Nephron progenitor cell (in vitro differentiated cells): Measurements from ENCODE around the gene TEX53.

Source experiments
- DNase-seq: peaks from one replicate; pipeline ENCODE4 v3.0.0; 2021
- H3K27ac Mint-ChIP-seq: 2 replicates; pipeline ENCODE4 v1.8.0; 2021; ENCODE audit warnings: mild to moderate bottlenecking, moderate library complexity, mixed read lengths
- H3K27me3 Mint-ChIP-seq: 2 replicates; pipeline ENCODE4 v1.8.0; 2021; ENCODE audit warnings: mild to moderate bottlenecking, low read depth, mixed read lengths; ENCODE audit not compliant: poor library complexity
- H3K36me3 Mint-ChIP-seq: 2 replicates; pipeline ENCODE4 v1.8.0; 2021; ENCODE audit warnings: low read depth, mixed read lengths
- H3K4me1 Mint-ChIP-seq: 2 replicates; pipeline ENCODE4 v1.8.0; 2021; ENCODE audit warnings: mixed read lengths
- H3K4me3 Mint-ChIP-seq: 2 replicates; pipeline ENCODE4 v1.8.0; 2021; ENCODE audit warnings: mild to moderate bottlenecking, moderate library complexity, mixed read lengths
- H3K9me3 Mint-ChIP-seq: 2 replicates; pipeline ENCODE4 v1.8.0; 2021; ENCODE audit warnings: mild to moderate bottlenecking, moderate library complexity, mixed read lengths
- TF ChIP-seq, protein P1 (sequence below): fragments of 200-600 bp; sonication (generic); IDR thresholded peaks from 2 replicates; pipeline ENCODE4 v1.5.0; 2021; ENCODE audit warnings: antibody characterized with exemption

Gene TEX53

GRCh38 chr9:114671605-114672004 is 14.0 kb upstream of the TEX53 start:
- Mint-ChIP-seq H3K4me1 (no peaks in the 10 kb centered on the region), H3K9me3 (no peaks in the 10 kb centered on the region), H3K27me3 (peaks cover 8% of the 10 kb centered on the region), H3K36me3 (no peaks in the 10 kb centered on the region), H3K27ac (no peak overlapping the region), H3K4me3 (no peak overlapping the region)
- TF ChIP-seq, protein P1, sequence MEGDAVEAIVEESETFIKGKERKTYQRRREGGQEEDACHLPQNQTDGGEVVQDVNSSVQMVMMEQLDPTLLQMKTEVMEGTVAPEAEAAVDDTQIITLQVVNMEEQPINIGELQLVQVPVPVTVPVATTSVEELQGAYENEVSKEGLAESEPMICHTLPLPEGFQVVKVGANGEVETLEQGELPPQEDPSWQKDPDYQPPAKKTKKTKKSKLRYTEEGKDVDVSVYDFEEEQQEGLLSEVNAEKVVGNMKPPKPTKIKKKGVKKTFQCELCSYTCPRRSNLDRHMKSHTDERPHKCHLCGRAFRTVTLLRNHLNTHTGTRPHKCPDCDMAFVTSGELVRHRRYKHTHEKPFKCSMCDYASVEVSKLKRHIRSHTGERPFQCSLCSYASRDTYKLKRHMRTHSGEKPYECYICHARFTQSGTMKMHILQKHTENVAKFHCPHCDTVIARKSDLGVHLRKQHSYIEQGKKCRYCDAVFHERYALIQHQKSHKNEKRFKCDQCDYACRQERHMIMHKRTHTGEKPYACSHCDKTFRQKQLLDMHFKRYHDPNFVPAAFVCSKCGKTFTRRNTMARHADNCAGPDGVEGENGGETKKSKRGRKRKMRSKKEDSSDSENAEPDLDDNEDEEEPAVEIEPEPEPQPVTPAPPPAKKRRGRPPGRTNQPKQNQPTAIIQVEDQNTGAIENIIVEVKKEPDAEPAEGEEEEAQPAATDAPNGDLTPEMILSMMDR = no peak
- DNase-seq = no peak

- Mint-ChIP-seq H3K4me1 (no peaks in the 10 kb centered on the region), H3K9me3 (no peaks in the 10 kb centered on the region), H3K27ac (no peak overlapping the region), H3K36me3 (no peaks in the 10 kb centered on the region), H3K27me3 (peaks cover 3% of the 10 kb centered on the region), H3K4me3 (no peak overlapping the region)
- TF ChIP-seq, protein P1 = no peak
- no peak for DNase-seq
Measured at GRCh38 chr9:114669961-114670360, 12.4 kb upstream of the TEX53 start.

- TF ChIP-seq, protein P1 = no peak
- no peak overlapping the region for H3K4me3 Mint-ChIP-seq
- H3K27ac Mint-ChIP-seq = no peak overlapping the region
- no peaks in the 10 kb centered on the region for H3K36me3 Mint-ChIP-seq
- H3K9me3 Mint-ChIP-seq = no peaks in the 10 kb centered on the region
- no peak for DNase-seq
- peaks cover 5% of the 10 kb centered on the region for H3K27me3 Mint-ChIP-seq
- no peaks in the 10 kb centered on the region for H3K4me1 Mint-ChIP-seq
Measured at GRCh38 chr9:114668146-114668545, 10.5 kb upstream of the TEX53 start.

DNA sequence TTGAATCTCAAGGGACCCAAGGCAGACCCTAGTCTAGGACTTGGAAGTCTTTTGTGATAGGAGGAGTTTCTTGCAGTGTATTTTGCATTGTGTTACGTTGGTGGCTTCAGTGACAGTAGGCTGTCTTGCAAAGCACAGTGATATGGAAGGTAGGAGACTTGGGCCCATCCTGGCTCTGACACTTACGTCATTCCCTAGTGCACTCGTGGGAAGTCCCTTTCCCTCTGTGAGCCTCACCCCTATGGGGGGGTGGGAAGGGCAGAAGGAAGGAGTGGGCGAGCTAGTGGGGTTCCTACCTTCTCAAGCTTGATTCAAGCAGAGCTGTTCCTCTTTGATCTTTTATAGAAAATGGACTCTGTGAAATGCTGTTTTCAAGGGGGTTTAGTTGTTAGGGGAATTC is 9.2 kb upstream of the TEX53 start:
- Mint-ChIP-seq H3K9me3 (no peaks in the 10 kb centered on the region), H3K4me3 (no peak overlapping the region), H3K27me3 (peaks cover 4% of the 10 kb centered on the region), H3K36me3 (no peaks in the 10 kb centered on the region), H3K4me1 (no peaks in the 10 kb centered on the region), H3K27ac (no peak overlapping the region)
- no peak for DNase-seq
- TF ChIP-seq, protein P1 = no peak

DNA sequence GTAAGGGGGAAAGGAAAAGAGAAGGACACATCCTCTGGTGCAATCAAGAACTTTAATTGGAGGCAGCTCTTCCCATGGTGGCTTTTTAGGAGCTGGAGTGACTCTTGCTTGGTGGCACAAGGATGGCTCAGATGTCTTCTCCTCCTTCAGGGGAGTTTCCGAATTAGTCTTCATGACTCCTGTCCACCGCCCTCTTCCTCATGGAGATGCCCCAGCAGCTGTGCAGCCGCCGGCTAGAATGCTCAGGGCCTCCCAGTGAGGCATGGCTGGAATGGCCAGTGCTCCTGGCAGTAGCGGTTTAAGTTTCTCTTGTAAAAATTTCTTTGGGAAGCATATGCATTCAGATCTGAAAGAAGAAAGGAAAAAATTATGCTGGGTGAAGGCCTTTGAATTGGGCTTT is 8.8 kb upstream of the TEX53 start:
- Mint-ChIP-seq H3K27ac (peak overlapping the region; percentile 55), H3K36me3 (no peaks in the 10 kb centered on the region), H3K4me3 (no peak overlapping the region), H3K27me3 (peaks cover 4% of the 10 kb centered on the region), H3K9me3 (no peaks in the 10 kb centered on the region), H3K4me1 (no peaks in the 10 kb centered on the region)
- DNase-seq = no peak
- TF ChIP-seq, protein P1 = no peak

GRCh38 chr9:114664181-114664580 is 6.6 kb upstream of the TEX53 start:
- H3K9me3 Mint-ChIP-seq = no peaks in the 10 kb centered on the region
- TF ChIP-seq, protein P1 = no peak
- no peak overlapping the region for H3K27ac Mint-ChIP-seq
- H3K4me1 Mint-ChIP-seq = no peaks in the 10 kb centered on the region
- H3K4me3 Mint-ChIP-seq = no peak overlapping the region
- DNase-seq = no peak
- H3K36me3 Mint-ChIP-seq = no peaks in the 10 kb centered on the region
- H3K27me3 Mint-ChIP-seq = peaks cover 10% of the 10 kb centered on the region
